Neutrophil (primary cell): ENCODE results near the gene HSF2.

Experiments
- H3K27ac ChIP-seq: fragments of 200-600 bp; sonication (generic); 2 replicates; pipeline ENCODE4 v1.5.1; 2016; ENCODE audit warnings: mild to moderate bottlenecking, moderate library complexity
- H3K27me3 ChIP-seq: fragments of 200-600 bp; sonication (generic); 2 replicates; pipeline ENCODE4 v1.6.0; 2016; ENCODE audit warnings: mild to moderate bottlenecking
- H3K36me3 ChIP-seq: fragments of 200-600 bp; sonication (generic); 2 replicates; pipeline ENCODE4 v1.5.1; 2017
- H3K4me1 ChIP-seq, 2 experiments: fragments of 200-600 bp in 1 of 2; sonication (generic) in 1 of 2; 1 replicate in 1 of 2; 2 replicates in 1 of 2; pipeline versions ENCODE4 v1.5.1 to v1.6.1; 2013 to 2016; ENCODE audit warnings: low read depth in 1 of 2, low read length in 1 of 2, mild to moderate bottlenecking in 1 of 2, moderate library complexity in 1 of 2; ENCODE audit not compliant: control insufficient read depth in 1 of 2, insufficient read depth in 1 of 2
- H3K4me3 ChIP-seq, 2 experiments: fragments of 200-600 bp in 1 of 2; sonication (generic) in 1 of 2; 1 replicate in 1 of 2; 2 replicates in 1 of 2; pipeline ENCODE4 v1.5.1; 2013 to 2016; ENCODE audit warnings: low read depth in 1 of 2, low read length in 1 of 2, mild to moderate bottlenecking in 1 of 2, moderate library complexity in 1 of 2
- H3K9me3 ChIP-seq: fragments of 200-600 bp; sonication (generic); 2 replicates; pipeline ENCODE4 v1.5.1; 2016
- CTCF ChIP-seq: fragments of 200-600 bp; sonication (generic); IDR thresholded peaks from 2 replicates; pipeline ENCODE4 v1.5.1; 2016; ENCODE audit warnings: antibody characterized with exemption

Gene HSF2

GRCh38 chr6:122471107-122472021 lies 71.9 kb downstream of the HSF2 start, which contains the start of gene SERINC1:
Gene SERINC1 (minus strand): TSS chr6:122471807. CDS start chr6:122471737, 70 bp downstream.
- peak within 1 kb of the TSS; percentile 80 to 84 for H3K4me3 ChIP-seq
- no peaks in the 10 kb centered on the region for H3K9me3 ChIP-seq
- peaks cover 21 to 31% of the 10 kb centered on the region in 2 experiments for H3K4me1 ChIP-seq
- peak within 1 kb of the TSS; percentile 98 for H3K27ac ChIP-seq
- no peaks in the 10 kb centered on the region for H3K27me3 ChIP-seq
- peaks cover 7% of the 10 kb centered on the region for H3K36me3 ChIP-seq
- TF ChIP-seq CTCF: no peak

- Histone ChIP-seq H3K4me3 (peak overlapping the region; percentile 80 to 84), H3K27me3 (no peaks in the 10 kb centered on the region), H3K36me3 (peaks cover 5% of the 10 kb centered on the region), H3K9me3 (no peaks in the 10 kb centered on the region), H3K27ac (peak overlapping the region; percentile 98), H3K4me1 (peaks cover 21 to 31% of the 10 kb centered on the region in 2 experiments)
- TF ChIP-seq CTCF: no peak
Observed at GRCh38 chr6:122472022-122472340, 72.5 kb downstream of the HSF2 start.

- no peak for TF ChIP-seq CTCF
- no peaks in the 10 kb centered on the region for H3K27me3 ChIP-seq
- no peaks in the 10 kb centered on the region for H3K9me3 ChIP-seq
- H3K27ac ChIP-seq: no peak overlapping the region
- H3K4me1 ChIP-seq: peaks cover 7 to 9% of the 10 kb centered on the region in 2 experiments
- H3K36me3 ChIP-seq: no peaks in the 10 kb centered on the region
- H3K4me3 ChIP-seq: no peak overlapping the region
Observed at GRCh38 chr6:122476131-122476530, 76.7 kb downstream of the HSF2 start.

GRCh38 chr6:122482750-122483080 lies 83.3 kb downstream of the HSF2 start:
- Histone ChIP-seq H3K9me3 (no peaks in the 10 kb centered on the region), H3K36me3 (no peaks in the 10 kb centered on the region), H3K27me3 (peaks cover 3% of the 10 kb centered on the region), H3K27ac (no peak overlapping the region), H3K4me1 (no peaks in the 10 kb centered on the region), H3K4me3 (no peak overlapping the region)
- TF ChIP-seq CTCF: no peak
